ENCODE measurements around the gene BRF1.

Gene BRF1

GRCh38 chr14:105247715-105248367, 53.0 kb downstream of the BRF1 start:
- FAIRE-seq: no peak
- no peak for DNase-seq (ENCODE audit: insufficient read length, low spot score)

- no peak for FAIRE-seq
- DNase-seq (ENCODE audit: insufficient read length, low spot score): no peak
Observed at GRCh38 chr14:105247026-105247425, 53.8 kb downstream of the BRF1 start.

GRCh38 chr14:105244334-105244733, 56.5 kb downstream of the BRF1 start:
- FAIRE-seq: no peak
- no peak for DNase-seq (ENCODE audit: insufficient read length, low spot score)

- FAIRE-seq (peak; percentile 9), DNase-seq (ENCODE audit: insufficient read length, low spot score) (no peak)
Observed at GRCh38 chr14:105241641-105242040, 59.2 kb downstream of the BRF1 start.

DNA sequence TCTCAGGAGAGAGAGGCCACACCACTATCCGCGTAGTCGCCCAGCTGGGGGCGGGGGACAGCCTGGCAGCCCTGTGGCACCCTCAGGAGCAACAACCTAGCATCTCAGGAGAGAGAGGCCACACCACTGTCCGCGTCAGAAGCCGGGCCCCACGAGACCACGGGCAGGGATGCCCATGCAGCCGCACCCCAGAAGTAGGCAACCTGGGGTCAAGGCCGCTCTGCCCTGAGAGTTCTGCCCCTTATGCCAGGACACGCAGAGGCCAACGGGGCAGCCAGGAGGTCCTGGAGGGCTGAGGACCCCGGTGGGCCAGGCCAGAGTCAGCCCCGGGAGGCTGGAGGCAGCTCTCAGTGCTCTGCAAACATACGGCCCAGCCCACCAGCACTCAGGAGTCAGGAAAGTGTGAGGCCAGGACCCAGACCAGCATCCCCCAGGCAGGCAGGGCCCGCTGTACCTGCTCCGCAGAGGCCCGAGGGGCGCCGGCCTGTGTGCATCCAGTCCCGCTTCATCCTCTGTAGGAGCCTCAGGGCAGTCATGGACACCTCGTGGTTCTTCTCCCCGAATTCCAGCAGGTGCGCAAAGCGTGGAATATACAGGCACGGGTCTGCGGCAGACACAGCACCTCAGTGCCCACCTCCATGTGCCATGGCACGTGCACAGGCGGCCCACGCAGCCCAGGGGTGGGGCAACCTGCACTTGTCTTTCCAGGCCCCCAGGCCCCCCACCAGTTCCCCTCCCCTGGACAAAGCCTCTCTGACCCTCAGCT, 59.8 kb downstream of the BRF1 start:
- FAIRE-seq: no peak
- DNase-seq (ENCODE audit: insufficient read length, low spot score): no peak

DNA sequence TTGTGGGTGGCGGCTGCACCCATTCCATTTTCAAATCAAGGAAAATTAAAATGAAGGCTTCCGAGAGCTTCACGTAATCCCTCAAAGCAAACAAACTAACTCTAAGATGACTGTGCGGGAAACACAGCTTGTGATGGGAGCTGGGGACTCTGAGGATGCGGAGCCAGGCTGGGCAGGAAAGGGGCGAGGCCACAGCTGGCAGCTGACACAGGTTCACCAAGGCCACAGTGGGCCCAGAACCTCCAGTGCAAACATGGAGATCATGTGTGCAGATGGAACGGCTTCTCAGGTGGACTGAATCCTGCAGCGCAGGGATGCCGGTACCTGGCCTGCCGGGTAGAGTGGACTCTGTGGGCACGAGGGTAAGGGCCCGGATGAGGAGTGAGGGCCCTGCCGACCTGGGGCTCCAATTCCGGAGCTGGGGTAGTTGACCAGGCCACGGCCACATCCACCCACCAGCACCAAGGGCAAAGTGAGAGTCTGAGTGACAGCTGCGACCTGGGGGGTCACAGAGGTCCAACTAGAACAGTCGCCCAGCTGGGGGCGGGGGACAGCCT, 71.6 kb downstream of the BRF1 start:
- no peak for FAIRE-seq
- DNase-seq (ENCODE audit: insufficient read length, low spot score): no peak

GRCh38 chr14:105228562-105228961, 72.2 kb downstream of the BRF1 start:
- FAIRE-seq: no peak

DNA sequence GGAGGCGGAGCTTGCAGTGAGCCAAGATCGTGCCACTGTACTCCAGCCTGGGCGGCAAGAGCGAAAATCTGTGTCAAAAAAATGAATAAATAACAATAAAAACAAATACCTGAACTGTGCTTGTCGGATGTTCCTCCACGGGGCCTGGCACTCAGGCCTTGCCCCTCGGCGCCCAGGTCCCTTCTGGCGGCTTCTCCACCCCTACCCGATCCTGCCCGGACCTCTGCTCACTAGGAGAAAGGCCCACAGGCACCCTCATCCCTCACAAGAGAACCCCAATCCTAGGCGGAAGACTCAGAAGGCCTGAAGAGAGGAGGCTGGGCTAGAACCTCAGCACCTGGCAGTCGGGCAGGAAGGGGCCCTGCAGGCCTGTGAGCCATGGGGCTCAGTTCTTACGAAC, 73.5 kb downstream of the BRF1 start:
- DNase-seq (ENCODE audit: insufficient read length, low spot score): no peak
- no peak for FAIRE-seq

More at GRCh38 chr14:105228562-105228961, 72.2 kb downstream of the BRF1 start:
- no peak for DNase-seq (ENCODE audit: insufficient read length, low spot score)

GRCh38 chr14:105226198-105226597, 74.6 kb downstream of the BRF1 start:
- no peak for DNase-seq (ENCODE audit: insufficient read length, low spot score)
- no peak for FAIRE-seq

GRCh38 chr14:105224845-105225570, 75.8 kb downstream of the BRF1 start:
- DNase-seq (ENCODE audit: insufficient read length, low spot score) (no peak), FAIRE-seq (no peak)

GRCh38 chr14:105223770-105224544, 76.8 kb downstream of the BRF1 start:
- DNase-seq (ENCODE audit: insufficient read length, low spot score) (no peak), FAIRE-seq (no peak)

DNA sequence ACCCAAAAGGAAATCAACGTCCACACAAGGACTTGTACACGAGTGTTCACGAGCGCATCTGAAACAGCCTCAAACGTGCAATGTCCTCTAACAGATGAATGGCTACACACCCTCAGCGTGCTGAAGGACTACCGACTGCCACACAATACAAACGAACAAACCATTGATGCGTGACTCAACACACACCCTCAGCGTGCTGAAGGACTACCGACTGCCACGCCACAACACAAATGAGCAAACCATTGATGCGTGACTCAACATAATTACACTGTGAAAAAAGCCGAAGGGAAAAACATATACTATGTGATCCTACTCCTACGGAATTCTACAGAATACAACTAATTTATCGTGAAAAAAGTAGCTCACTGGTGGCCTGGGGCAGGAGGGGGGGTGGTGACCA, 77.5 kb downstream of the BRF1 start:
- no peak for DNase-seq (ENCODE audit: insufficient read length, low spot score)
- FAIRE-seq: peak; percentile 23

- FAIRE-seq (no peak), DNase-seq (ENCODE audit: insufficient read length, low spot score) (no peak)
Observed at GRCh38 chr14:105221598-105222178, 79.1 kb downstream of the BRF1 start.

- DNase-seq (ENCODE audit: insufficient read length, low spot score) (no peak), FAIRE-seq (no peak)
Observed at GRCh38 chr14:105220699-105221597, 79.9 kb downstream of the BRF1 start.

DNA sequence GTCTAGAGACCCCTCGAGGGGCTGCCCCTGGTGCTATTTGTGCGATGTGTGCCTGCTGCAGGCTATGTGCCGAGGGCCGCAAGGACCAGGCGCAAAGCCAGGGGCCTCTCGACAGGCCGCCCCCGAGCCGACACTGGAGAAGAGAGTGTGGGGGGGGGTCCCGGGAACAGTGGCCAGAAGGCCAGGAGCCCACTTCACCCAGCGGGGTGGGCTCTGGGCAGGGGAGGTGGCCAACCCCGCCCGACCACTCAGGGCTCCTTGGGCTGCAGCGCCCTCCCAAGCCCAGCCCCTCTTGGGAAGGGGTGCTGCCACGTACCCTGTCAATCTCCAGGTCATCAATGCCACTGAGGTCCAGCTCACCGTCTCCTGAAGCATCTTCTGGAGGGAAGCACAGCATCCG, 81.0 kb downstream of the BRF1 start:
- no peak for DNase-seq (ENCODE audit: insufficient read length, low spot score)
- no peak for FAIRE-seq

- FAIRE-seq (no peak), DNase-seq (ENCODE audit: insufficient read length, low spot score) (no peak)
Observed at GRCh38 chr14:105219043-105219612, 81.7 kb downstream of the BRF1 start.

- FAIRE-seq: no peak
- DNase-seq (ENCODE audit: insufficient read length, low spot score): no peak
Observed at GRCh38 chr14:105218611-105219010, 82.2 kb downstream of the BRF1 start.

- DNase-seq (ENCODE audit: insufficient read length, low spot score) (no peak), FAIRE-seq (no peak)
Observed at GRCh38 chr14:105217774-105218173, 83.0 kb downstream of the BRF1 start.
